ENCODE results near the gene RBM22. TPM values are rescaled to one million over a fixed set of nuclear protein-coding genes. Genes with fewer than 3 reads are reported as not detected.

RBM22 gene
- total RNA-seq, 1 donor from 2014 or later, result 40.9 TPM

DNA sequence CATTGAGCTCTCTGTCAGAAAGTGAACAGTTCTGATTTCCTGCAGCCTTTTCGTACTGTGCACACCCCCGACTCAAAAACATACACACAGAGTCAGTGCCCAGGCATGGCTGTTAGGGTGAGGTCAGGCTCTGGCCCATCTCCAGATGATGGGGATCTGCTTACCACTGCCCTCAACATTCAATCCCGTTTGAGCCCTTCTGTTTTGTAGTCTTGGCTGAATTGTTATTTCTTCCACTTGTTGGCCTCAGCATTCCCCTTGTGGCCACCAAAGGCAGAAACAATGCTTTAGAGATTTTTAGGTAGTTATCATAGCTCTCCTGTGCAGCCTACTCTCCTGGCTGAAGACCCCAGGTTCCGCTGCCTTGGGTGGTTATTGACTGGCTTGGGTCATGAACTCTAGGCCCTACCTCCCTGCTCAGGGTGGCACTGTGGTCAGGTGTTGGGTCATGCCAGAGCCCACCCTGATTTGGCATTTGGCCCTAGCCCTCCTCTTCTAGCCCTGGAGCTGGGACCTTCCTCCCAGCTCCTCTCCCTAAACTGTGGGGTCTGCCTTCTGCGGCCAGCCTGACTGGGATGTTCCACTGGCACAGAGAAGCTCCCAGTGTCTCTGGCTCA, 47.6 kb downstream of the RBM22 start:
- peak; percentile 87 for DNase-seq (ENCODE audit: low read depth)

GRCh38 chr5:150651924-150652671, 48.8 kb downstream of the RBM22 start:
- DNase-seq (ENCODE audit: low read depth), result no peak

GRCh38 chr5:150651382-150651781, 49.5 kb downstream of the RBM22 start:
- DNase-seq (ENCODE audit: low read depth), result peak; percentile 51

DNA sequence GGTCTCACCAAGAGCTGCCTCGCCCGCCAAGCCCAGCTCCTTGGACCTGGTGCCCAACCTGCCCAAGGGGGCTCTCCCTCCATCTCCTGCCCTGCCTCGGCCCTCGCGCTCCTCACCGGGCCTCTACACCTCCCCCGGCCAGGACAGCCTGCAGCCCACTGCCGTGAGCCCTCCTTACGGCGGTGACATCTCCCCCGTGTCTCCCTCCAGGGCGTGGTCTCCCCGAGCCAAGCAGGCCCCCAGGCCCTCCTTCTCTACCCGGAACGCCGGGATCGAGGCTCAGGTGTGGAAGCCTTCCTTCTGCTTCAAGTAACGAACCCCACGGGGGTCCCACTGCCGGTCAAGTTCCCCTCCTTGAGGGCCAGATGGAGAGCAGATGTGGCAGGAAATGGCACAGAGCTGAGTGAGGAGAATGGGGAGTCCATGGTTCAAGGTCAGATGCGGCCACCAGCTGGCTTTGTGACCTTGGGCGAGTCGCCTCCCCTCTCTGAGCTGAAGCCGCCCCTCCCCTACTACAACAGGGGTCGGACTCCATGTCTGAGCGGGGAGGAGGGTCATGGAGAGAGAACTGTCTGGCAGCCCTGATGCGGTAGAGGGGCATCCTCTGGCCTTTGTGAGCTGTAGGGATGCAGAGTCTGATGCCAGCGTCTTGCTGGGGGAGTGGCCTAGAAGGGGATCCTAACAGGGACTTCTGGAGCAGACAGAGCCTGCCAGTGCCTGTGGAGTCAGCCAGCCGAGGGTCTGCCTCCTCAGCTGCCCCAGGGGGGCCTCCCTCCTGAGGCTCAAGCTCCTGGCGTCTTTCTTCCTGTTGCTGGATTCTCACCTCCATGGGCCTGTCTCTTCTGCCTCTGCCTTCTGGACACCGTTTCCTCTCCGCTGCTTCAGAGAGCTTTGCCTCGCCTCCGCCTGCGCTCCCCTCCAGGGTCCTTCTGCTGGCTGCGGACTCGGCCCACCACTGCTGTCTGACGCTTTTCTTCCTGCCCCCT, 50.5 kb downstream of the RBM22 start:
- DNase-seq (ENCODE audit: low read depth), result no peak

- no peak for DNase-seq (ENCODE audit: low read depth)
These were observed 51.5 kb downstream of the RBM22 start for GRCh38 chr5:150649108-150650020.

GRCh38 chr5:150648294-150649107, 52.4 kb downstream of the RBM22 start:
- peak; percentile 95 for DNase-seq (ENCODE audit: low read depth)

DNA sequence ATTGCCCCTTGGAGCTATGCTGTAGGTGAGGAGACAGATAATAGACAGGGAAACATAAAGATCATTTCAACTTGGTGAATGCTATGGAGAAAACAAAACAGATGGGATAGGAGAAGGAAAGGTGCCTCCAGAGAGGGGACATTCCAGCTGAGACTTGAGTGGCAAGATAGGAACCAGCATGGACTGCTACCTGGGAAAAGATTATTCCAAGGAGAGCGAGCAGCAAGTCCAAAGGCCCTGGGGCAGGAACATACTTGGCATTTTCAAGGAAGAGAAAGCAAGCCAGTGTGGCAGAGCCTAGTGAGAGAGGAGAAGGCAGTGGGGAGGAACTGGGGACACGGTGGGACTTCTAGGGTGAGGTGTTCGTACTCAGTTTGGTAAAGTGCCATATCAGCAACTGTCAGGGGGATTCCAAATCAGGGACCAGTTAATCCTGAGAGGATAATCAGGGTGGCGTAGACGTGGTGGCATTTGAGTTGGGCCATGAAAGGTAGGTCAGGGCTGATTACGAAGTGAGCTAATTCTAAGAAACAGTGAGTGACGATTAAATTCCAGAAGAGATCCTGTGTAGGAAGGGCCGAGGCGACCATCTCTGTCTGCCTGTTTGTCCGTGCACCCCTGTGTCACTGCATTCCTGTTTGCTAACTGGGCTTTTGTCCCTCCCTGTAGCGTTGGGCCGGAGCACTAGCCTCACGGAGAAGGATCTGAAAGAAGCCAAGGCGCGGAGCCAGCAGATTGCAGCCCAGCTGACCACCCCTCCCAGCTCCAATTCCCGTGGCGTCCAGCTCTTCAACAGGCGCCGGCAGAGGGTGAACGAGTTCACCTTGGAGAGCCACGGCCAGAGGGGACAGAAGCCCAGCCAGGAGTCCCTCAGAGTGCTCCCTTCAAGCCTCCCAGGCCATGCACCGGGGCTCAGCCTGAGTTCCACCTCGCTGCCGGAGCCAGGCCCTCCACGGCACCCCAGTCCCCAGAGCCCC, 53.3 kb downstream of the RBM22 start:
- no peak for DNase-seq (ENCODE audit: low read depth)

DNA sequence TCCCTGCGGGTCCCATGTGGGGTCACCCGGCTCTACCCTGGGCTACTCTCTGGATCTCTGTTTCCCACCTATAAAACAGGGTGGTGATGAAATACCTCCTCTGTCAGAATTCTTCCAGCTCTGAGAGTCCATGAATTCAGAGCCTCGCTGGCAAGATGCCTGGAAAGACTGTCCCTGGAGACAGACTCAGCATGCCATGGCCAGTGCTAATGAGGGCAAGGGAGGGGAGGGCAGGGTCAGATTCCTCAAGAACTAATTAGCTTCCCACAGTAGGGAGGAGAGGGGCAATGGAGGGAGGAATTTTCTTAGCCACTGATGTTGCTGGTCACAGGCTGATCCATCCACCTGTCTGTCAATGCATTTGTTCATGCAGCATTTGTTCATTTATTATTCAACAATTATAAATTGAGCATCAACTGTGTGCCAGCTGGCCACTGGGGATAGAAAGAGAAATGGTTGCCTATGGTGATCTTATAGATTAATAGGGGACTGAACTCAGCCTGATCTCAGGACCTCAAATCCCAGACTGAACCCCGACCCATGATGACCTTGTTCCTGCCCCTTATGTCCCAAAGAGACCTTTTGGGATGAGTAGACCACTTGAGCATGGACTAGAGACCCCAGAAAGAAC, 55.7 kb downstream of the RBM22 start:
- DNase-seq (ENCODE audit: low read depth), result peak; percentile 95

DNA sequence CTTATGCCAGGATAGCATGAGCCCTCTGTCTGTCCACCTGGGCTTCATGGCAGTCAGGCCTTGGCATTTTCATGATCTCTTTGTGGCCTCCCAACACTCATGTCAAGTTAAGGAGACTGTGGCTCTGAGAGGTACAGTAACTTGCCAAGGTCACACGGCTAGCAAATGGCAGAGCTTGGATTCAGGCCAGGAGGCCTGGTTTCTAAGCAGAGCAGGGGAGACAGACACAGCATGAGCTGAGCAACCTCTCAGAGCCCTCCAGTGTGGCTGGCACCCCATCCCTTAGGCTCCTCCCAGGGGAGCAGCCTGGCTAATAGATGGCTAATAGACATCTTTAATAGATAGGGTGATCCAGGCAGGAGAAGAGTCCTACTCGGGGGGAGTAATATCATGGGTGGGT, 56.3 kb downstream of the RBM22 start:
- peak; percentile 88 for DNase-seq (ENCODE audit: low read depth)

GRCh38 chr5:150644058-150644457, 56.8 kb downstream of the RBM22 start:
- no peak for DNase-seq (ENCODE audit: low read depth)

DNA sequence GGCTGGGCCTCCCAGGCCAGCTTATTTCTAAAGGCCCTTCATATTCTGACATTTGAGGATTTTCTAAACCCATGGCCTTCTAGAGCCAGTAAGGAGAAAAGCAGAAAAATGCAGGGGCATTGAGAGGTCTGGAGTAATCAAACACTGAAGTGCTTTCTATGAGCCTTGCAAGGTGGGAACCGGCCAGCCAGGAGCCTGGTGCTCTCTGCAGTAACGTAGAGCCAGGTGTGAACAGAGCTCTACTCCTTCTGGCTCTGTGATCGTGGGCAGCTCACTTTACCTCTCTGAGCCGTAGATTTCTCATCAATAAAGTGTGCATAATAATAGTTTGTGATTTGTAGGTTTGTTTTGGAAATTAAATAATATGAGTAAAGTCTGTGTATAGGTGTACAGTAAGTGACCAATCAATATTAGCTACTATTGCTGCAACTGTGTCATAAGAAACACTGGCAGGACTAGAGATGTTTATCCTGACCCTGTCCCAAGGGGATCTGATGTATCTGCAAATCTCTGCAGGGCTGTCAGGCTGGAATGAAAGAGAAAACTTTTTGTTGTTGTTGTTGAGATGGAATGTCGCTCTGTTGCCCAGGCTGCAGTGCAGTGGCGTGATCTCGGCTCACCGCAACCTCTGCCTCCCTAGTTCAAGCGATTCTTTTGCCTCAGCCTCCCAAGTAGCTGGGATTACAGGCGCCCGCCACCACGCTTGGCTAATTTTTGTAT, 57.7 kb downstream of the RBM22 start:
- no peak for DNase-seq (ENCODE audit: low read depth)

DNA sequence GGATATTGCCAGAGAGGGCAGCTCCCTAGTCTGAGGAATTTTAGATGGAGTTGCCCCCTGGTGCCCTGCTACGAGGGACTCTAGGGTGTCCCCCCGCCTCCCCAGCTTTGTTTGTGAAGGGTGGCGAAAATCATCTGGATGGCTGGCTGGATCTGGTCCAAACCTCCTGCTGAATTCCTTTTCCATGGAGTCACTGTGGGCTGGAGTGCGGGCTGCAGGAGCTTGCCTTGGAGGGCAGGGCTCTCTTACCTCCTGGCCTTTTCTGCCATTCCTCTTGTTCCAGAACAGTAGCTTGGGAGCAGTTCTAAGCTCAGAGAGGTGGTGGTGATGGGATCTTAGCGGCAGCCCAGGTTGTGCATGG, 58.3 kb downstream of the RBM22 start:
- peak; percentile 90 for DNase-seq (ENCODE audit: low read depth)

- no peak for DNase-seq (ENCODE audit: low read depth)
These were observed 58.9 kb downstream of the RBM22 start for GRCh38 chr5:150641824-150642566.

GRCh38 chr5:150641006-150641570, 59.8 kb downstream of the RBM22 start:
- DNase-seq (ENCODE audit: low read depth), result no peak
